ENCODE measurements around the gene CCDC134.

Gene CCDC134

GRCh38 chr22:41776381-41776780 is 24.1 kb upstream of the CCDC134 start:
- no peak for DNase-seq (ENCODE audit: low read depth)
- no peak overlapping the region for H3K4me3 ChIP-seq (ENCODE audit: low read length)
- TF ChIP-seq CTCF (conservative IDR thresholded peaks at IDR 0.05; ENCODE audit: low read length) = no peak

- DNase-seq (ENCODE audit: low read depth) = peak; percentile 23
- TF ChIP-seq CTCF (conservative IDR thresholded peaks at IDR 0.05; ENCODE audit: low read length) = no peak
- H3K4me3 ChIP-seq (ENCODE audit: low read length) = no peak overlapping the region
These were observed 22.6 kb upstream of the CCDC134 start for GRCh38 chr22:41777749-41778425.

- TF ChIP-seq CTCF (conservative IDR thresholded peaks at IDR 0.05; ENCODE audit: low read length) = no peak
- no peak for DNase-seq (ENCODE audit: low read depth)
- H3K4me3 ChIP-seq (ENCODE audit: low read length) = no peak overlapping the region
These were observed 20.5 kb upstream of the CCDC134 start for GRCh38 chr22:41779929-41780505.

- no peak overlapping the region for H3K4me3 ChIP-seq (ENCODE audit: low read length)
- DNase-seq (ENCODE audit: low read depth) = peak; percentile 56
- no peak for TF ChIP-seq CTCF (conservative IDR thresholded peaks at IDR 0.05; ENCODE audit: low read length)
These were observed 19.6 kb upstream of the CCDC134 start for GRCh38 chr22:41780746-41781505.

GRCh38 chr22:41781507-41781906 is 19.0 kb upstream of the CCDC134 start:
- no peak for DNase-seq (ENCODE audit: low read depth)
- no peak for TF ChIP-seq CTCF (conservative IDR thresholded peaks at IDR 0.05; ENCODE audit: low read length)
- H3K4me3 ChIP-seq (ENCODE audit: low read length) = no peak overlapping the region

GRCh38 chr22:41782316-41782715 is 18.2 kb upstream of the CCDC134 start:
- H3K4me3 ChIP-seq (ENCODE audit: low read length) = no peak overlapping the region
- TF ChIP-seq CTCF (conservative IDR thresholded peaks at IDR 0.05; ENCODE audit: low read length) = no peak

More at GRCh38 chr22:41782316-41782715, 18.2 kb upstream of the CCDC134 start:
- DNase-seq (ENCODE audit: low read depth) = no peak

Data from AG10803 (cell line).